Measurements from ENCODE around the gene ZNF441. TPM values are rescaled to one million over a fixed set of nuclear protein-coding genes. Genes with fewer than 3 reads are reported as not detected.
A peak's percentile ranks its signal among the peaks of the same experiment; 100 is the strongest.

The ZNF441 gene
- 1 to 10 TPM; 5.6 to 6.8 (median 6.7) TPM for total RNA-seq
- polyA plus RNA-seq = 3.0 TPM
- long read RNA-seq, donor 1, full-length matches to known transcripts = 12 of 12 reads
- long read RNA-seq, donor 1, partial matches to known transcripts = 0 of 12 reads
- long read RNA-seq, donor 1, other reads (novel, unspliced or antisense) = 0 of 12 reads
- long read RNA-seq, donor 2, full-length matches to known transcripts = 3 of 4 reads
- long read RNA-seq, donor 2, partial matches to known transcripts = 0 of 4 reads
- long read RNA-seq, donor 2, other reads (novel, unspliced or antisense) = 1 of 4 reads
- long read RNA-seq, donor 3, full-length matches to known transcripts = 22 of 25 reads
- long read RNA-seq, donor 3, partial matches to known transcripts = 1 of 25 reads
- long read RNA-seq, donor 3, other reads (novel, unspliced or antisense) = 2 of 25 reads
- long read RNA-seq, donor 4, full-length matches to known transcripts = 2 of 3 reads
- long read RNA-seq, donor 4, partial matches to known transcripts = 0 of 3 reads
- long read RNA-seq, donor 4, other reads (novel, unspliced or antisense) = 1 of 3 reads

- H3K27ac ChIP-seq (ENCODE audit: low read length) = peak within 1 kb of the TSS; percentile 91
- ATAC-seq (peak; percentile 100), DNase-seq (peak; percentile 98 to 99 (median 99))
- H3K4me1 ChIP-seq (ENCODE audit: control insufficient read depth, insufficient read depth, low read length) = peaks cover 2% of the 10 kb centered on the region
- H3K9me3 ChIP-seq (ENCODE audit: control insufficient read depth, low read length) = no peaks in the 10 kb centered on the region
- intact Hi-C loops (cut with DNase I) = no loop called here
- peak within 1 kb of the TSS; percentile 82 for H3K4me3 ChIP-seq (ENCODE audit: low read length)
- no peaks in the 10 kb centered on the region for H3K27me3 ChIP-seq (ENCODE audit: control insufficient read depth, insufficient read depth)
- WGBS = under 1% methylated on average over 61 of the region's 61 CpGs
These were observed at the start of gene ZNF441 for GRCh38 chr19:11766597-11767591. Gene ZNF441 (plus strand): TSS chr19:11767000. CDS start chr19:11767194, 194 bp downstream.

- peaks cover 3% of the 10 kb centered on the region for H3K9me3 ChIP-seq (ENCODE audit: control insufficient read depth, low read length)
- H3K4me1 ChIP-seq (ENCODE audit: control insufficient read depth, insufficient read depth, low read length) = no peaks in the 10 kb centered on the region
- intact Hi-C loops (cut with DNase I) = no loop called here
- H3K4me3 ChIP-seq (ENCODE audit: low read length) = no peak overlapping the region
- no peak for DNase-seq
- ATAC-seq = no peak
- H3K27me3 ChIP-seq (ENCODE audit: control insufficient read depth, insufficient read depth) = no peaks in the 10 kb centered on the region
- H3K27ac ChIP-seq (ENCODE audit: low read length) = no peak overlapping the region
- 66% methylated on average over 5 of the region's 5 CpGs for WGBS
These were observed 45.1 kb upstream of the ZNF441 start for GRCh38 chr19:11721681-11722080.

- DNase-seq (no peak), ATAC-seq (no peak)
- WGBS = 95% methylated on average over 10 of the region's 10 CpGs
- intact Hi-C loops (cut with DNase I) = no loop called here
- Histone ChIP-seq H3K9me3 (ENCODE audit: control insufficient read depth, low read length) (peaks cover 3% of the 10 kb centered on the region), H3K27ac (ENCODE audit: low read length) (no peak overlapping the region), H3K4me1 (ENCODE audit: control insufficient read depth, insufficient read depth, low read length) (no peaks in the 10 kb centered on the region), H3K4me3 (ENCODE audit: low read length) (no peak overlapping the region), H3K27me3 (ENCODE audit: control insufficient read depth, insufficient read depth) (no peaks in the 10 kb centered on the region)
These were observed 44.4 kb upstream of the ZNF441 start for GRCh38 chr19:11722414-11722813.

GRCh38 chr19:11729586-11729985 is 37.2 kb upstream of the ZNF441 start:
- no peak overlapping the region for H3K27ac ChIP-seq (ENCODE audit: low read length)
- ATAC-seq (no peak), DNase-seq (no peak)
- no peaks in the 10 kb centered on the region for H3K27me3 ChIP-seq (ENCODE audit: control insufficient read depth, insufficient read depth)
- no peaks in the 10 kb centered on the region for H3K9me3 ChIP-seq (ENCODE audit: control insufficient read depth, low read length)
- 89% methylated on average over 4 of the region's 4 CpGs for WGBS
- intact Hi-C loops (cut with DNase I) = no loop called here
- H3K4me3 ChIP-seq (ENCODE audit: low read length) = no peak overlapping the region
- H3K4me1 ChIP-seq (ENCODE audit: control insufficient read depth, insufficient read depth, low read length) = no peaks in the 10 kb centered on the region

- ATAC-seq = no peak
- DNase-seq = no peak
- Histone ChIP-seq H3K9me3 (ENCODE audit: control insufficient read depth, low read length) (no peaks in the 10 kb centered on the region), H3K4me3 (ENCODE audit: low read length) (no peak overlapping the region), H3K27me3 (ENCODE audit: control insufficient read depth, insufficient read depth) (no peaks in the 10 kb centered on the region), H3K27ac (ENCODE audit: low read length) (no peak overlapping the region), H3K4me1 (ENCODE audit: control insufficient read depth, insufficient read depth, low read length) (peaks cover 4% of the 10 kb centered on the region)
- WGBS = 93% methylated on average over 1 of the region's 1 CpG
- intact Hi-C loops (cut with DNase I) = no loop called here
These were observed 31.4 kb upstream of the ZNF441 start for GRCh38 chr19:11735375-11735774.

GRCh38 chr19:11736696-11737095 is 30.1 kb upstream of the ZNF441 start:
- Histone ChIP-seq H3K9me3 (ENCODE audit: control insufficient read depth, low read length) (no peaks in the 10 kb centered on the region), H3K27me3 (ENCODE audit: control insufficient read depth, insufficient read depth) (no peaks in the 10 kb centered on the region), H3K27ac (ENCODE audit: low read length) (no peak overlapping the region), H3K4me3 (ENCODE audit: low read length) (no peak overlapping the region), H3K4me1 (ENCODE audit: control insufficient read depth, insufficient read depth, low read length) (peaks cover 4% of the 10 kb centered on the region)
- 26% methylated on average over 2 of the region's 2 CpGs for WGBS
- peak; percentile 66 to 73 (median 70) for DNase-seq
- peak in 1 of 2 donors; percentile 55 for ATAC-seq
- intact Hi-C loops (cut with DNase I) = no loop called here

- ATAC-seq (peak; percentile 61 to 67), DNase-seq (peak; percentile 33 to 75 (median 69))
- Histone ChIP-seq H3K4me1 (ENCODE audit: control insufficient read depth, insufficient read depth, low read length) (peaks cover 4% of the 10 kb centered on the region), H3K4me3 (ENCODE audit: low read length) (peak overlapping the region; percentile 89), H3K27me3 (ENCODE audit: control insufficient read depth, insufficient read depth) (no peaks in the 10 kb centered on the region), H3K27ac (ENCODE audit: low read length) (peak overlapping the region; percentile 80), H3K9me3 (ENCODE audit: control insufficient read depth, low read length) (no peaks in the 10 kb centered on the region)
- intact Hi-C loops (cut with DNase I) = no loop called here
- WGBS = under 1% methylated on average over 52 of the region's 52 CpGs
These were observed 28.6 kb upstream of the ZNF441 start for GRCh38 chr19:11737964-11738745.

- peak within 1 kb of the TSS; percentile 89 for H3K4me3 ChIP-seq (ENCODE audit: low read length)
- DNase-seq = peak; percentile 99 to 100 (median 99)
- no peaks in the 10 kb centered on the region for H3K27me3 ChIP-seq (ENCODE audit: control insufficient read depth, insufficient read depth)
- H3K27ac ChIP-seq (ENCODE audit: low read length) = peak within 1 kb of the TSS; percentile 82
- under 1% methylated on average over 35 of the region's 35 CpGs for WGBS
- no peaks in the 10 kb centered on the region for H3K9me3 ChIP-seq (ENCODE audit: control insufficient read depth, low read length)
- intact Hi-C loops (cut with DNase I) = no loop called here
- peak; percentile 99 for ATAC-seq
- H3K4me1 ChIP-seq (ENCODE audit: control insufficient read depth, insufficient read depth, low read length) = peaks cover 4% of the 10 kb centered on the region
These were observed 27.8 kb upstream of the ZNF441 start, which contains the start of gene ZNF823 for GRCh38 chr19:11738746-11739620. Gene ZNF823 (minus strand): TSS chr19:11738946. CDS start chr19:11738819, 127 bp downstream.

GRCh38 chr19:11745869-11746268 is 20.9 kb upstream of the ZNF441 start:
- Histone ChIP-seq H3K4me1 (ENCODE audit: control insufficient read depth, insufficient read depth, low read length) (no peaks in the 10 kb centered on the region), H3K27me3 (ENCODE audit: control insufficient read depth, insufficient read depth) (no peaks in the 10 kb centered on the region), H3K9me3 (ENCODE audit: control insufficient read depth, low read length) (no peaks in the 10 kb centered on the region), H3K27ac (ENCODE audit: low read length) (no peak overlapping the region), H3K4me3 (ENCODE audit: low read length) (no peak overlapping the region)
- intact Hi-C loops (cut with DNase I) = no loop called here
- ATAC-seq = no peak
- no peak for DNase-seq

Measured in right cardiac atrium (tissue), 5 donors.